GM18511 (cell line): ENCODE results near the gene TOMT.
"Not testable (repeated sequence)": the region's sequence is repeated elsewhere in the genome, so short reads cannot be mapped to it uniquely, and the experiment has no call there.

Experiments used
- ATAC-seq: cut with Tn5 transposase; IDR thresholded peaks from one replicate; pipeline ENCODE4 v1.9.1; 2021; ENCODE audit warnings: mild to moderate bottlenecking, moderate library complexity; ENCODE audit not compliant: unreplicated experiment

The TOMT gene

GRCh38 chr11:72123117-72123653, 17.5 kb downstream of the TOMT start:
- ATAC-seq: no peak

- no peak for ATAC-seq
Measured at GRCh38 chr11:72124046-72124445, 18.3 kb downstream of the TOMT start.

- ATAC-seq: no peak
Measured at GRCh38 chr11:72125956-72126355, 20.2 kb downstream of the TOMT start.

GRCh38 chr11:72127923-72128322, 22.2 kb downstream of the TOMT start:
- ATAC-seq: no peak

GRCh38 chr11:72129381-72129780, 23.7 kb downstream of the TOMT start:
- ATAC-seq: no peak

- ATAC-seq: no peak
Measured at GRCh38 chr11:72132646-72133045, 26.9 kb downstream of the TOMT start.

GRCh38 chr11:72135473-72135872, 29.7 kb downstream of the TOMT start, which contains the start of gene FOLR3:
FOLR3 (plus strand) TSS chr11:72135725; CDS start chr11:72135953, 228 bp downstream.
- not testable (repeated sequence) for ATAC-seq

- no peak for ATAC-seq
Measured at GRCh38 chr11:72135891-72136683, 30.4 kb downstream of the TOMT start.

GRCh38 chr11:72136684-72137262, 31.0 kb downstream of the TOMT start:
- no peak for ATAC-seq

- no peak for ATAC-seq
Measured at GRCh38 chr11:72138821-72139390, 33.2 kb downstream of the TOMT start.

GRCh38 chr11:72139500-72139899, 33.8 kb downstream of the TOMT start:
- ATAC-seq: no peak

- no peak for ATAC-seq
Measured at GRCh38 chr11:72140661-72141060, 34.9 kb downstream of the TOMT start.

GRCh38 chr11:72141066-72141465, 35.3 kb downstream of the TOMT start:
- no peak for ATAC-seq

- ATAC-seq: not testable (repeated sequence)
Measured at GRCh38 chr11:72142086-72142485, 36.4 kb downstream of the TOMT start.

GRCh38 chr11:72142543-72142942, 36.8 kb downstream of the TOMT start:
- ATAC-seq: not testable (repeated sequence)

- no peak for ATAC-seq
Measured at GRCh38 chr11:72144807-72145565, 39.3 kb downstream of the TOMT start.

GRCh38 chr11:72146625-72147024, 40.9 kb downstream of the TOMT start:
- no peak for ATAC-seq

GRCh38 chr11:72150882-72151281, 45.2 kb downstream of the TOMT start:
- no peak for ATAC-seq

GRCh38 chr11:72153874-72154273, 48.1 kb downstream of the TOMT start:
- ATAC-seq: not testable (repeated sequence)

GRCh38 chr11:72154816-72155215, 49.1 kb downstream of the TOMT start:
- no peak for ATAC-seq

GRCh38 chr11:72155751-72156150, 50.0 kb downstream of the TOMT start:
- ATAC-seq: no peak
